ENCODE measurements around the gene STK32C.

Gene STK32C

DNA sequence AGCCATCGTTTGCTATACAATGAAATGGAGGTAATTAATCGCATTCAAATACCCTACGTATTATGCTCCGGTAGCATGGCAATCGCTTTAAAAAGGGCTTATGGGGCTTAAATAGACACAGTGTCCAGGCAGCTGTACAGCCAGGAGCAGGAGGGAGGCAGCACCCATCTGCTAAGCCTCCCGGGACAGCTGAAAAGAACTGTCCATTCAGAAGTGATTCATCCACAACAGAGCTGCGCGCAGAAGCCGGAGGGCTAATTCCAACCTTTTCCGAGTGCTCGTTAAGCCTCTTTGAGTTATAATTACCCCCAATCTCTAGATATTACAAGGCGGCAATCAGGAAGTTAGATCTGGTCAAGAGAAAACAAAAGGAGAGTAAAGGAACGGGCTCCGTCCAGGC is 62.7 kb downstream of the STK32C start:
- H3K4me3 ChIP-seq (ENCODE audit: low read length), result no peak overlapping the region
- 95% methylated on average over 14 of the region's 14 CpGs for WGBS
- H3K4me1 ChIP-seq (ENCODE audit: insufficient read depth, low read length), result no peaks in the 10 kb centered on the region
- H3K9me3 ChIP-seq (ENCODE audit: insufficient read depth, low read depth, low read length), result no peaks in the 10 kb centered on the region
- H3K27me3 ChIP-seq (ENCODE audit: insufficient read depth, low read length), result no peaks in the 10 kb centered on the region
- H3K27ac ChIP-seq (ENCODE audit: low read depth, low read length), result no peak overlapping the region
- H3K9ac ChIP-seq (ENCODE audit: low read depth, low read length), result no peak overlapping the region
- H3K36me3 ChIP-seq (ENCODE audit: insufficient read depth, low read length), result no peaks in the 10 kb centered on the region

DNA sequence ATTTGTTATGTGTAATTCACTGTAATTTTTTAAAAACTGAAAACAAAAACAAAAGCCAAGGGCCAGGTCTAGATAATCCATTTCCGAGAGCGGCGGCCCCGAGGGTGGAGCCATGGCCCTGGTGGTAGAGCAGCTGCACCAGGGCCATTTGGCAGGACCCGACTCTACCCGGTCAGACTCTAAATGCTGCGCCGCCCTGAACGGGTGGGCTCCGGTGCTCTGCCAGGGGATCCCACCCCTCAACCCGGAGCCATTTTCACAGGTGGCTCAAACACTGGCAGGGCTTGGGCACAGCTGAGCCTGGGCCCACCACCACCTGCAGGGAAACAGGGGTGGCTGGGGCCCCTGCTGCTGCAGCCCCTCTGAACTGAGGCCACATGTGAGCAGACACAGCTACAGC is 64.1 kb downstream of the STK32C start:
- Histone ChIP-seq H3K27me3 (ENCODE audit: insufficient read depth, low read length) (no peaks in the 10 kb centered on the region), H3K4me1 (ENCODE audit: insufficient read depth, low read length) (no peaks in the 10 kb centered on the region), H3K36me3 (ENCODE audit: insufficient read depth, low read length) (no peaks in the 10 kb centered on the region), H3K9me3 (ENCODE audit: insufficient read depth, low read depth, low read length) (no peaks in the 10 kb centered on the region), H3K27ac (ENCODE audit: low read depth, low read length) (no peak overlapping the region), H3K4me3 (ENCODE audit: low read length) (no peak overlapping the region), H3K9ac (ENCODE audit: low read depth, low read length) (no peak overlapping the region)
- 92% methylated on average over 11 of the region's 11 CpGs for WGBS

DNA sequence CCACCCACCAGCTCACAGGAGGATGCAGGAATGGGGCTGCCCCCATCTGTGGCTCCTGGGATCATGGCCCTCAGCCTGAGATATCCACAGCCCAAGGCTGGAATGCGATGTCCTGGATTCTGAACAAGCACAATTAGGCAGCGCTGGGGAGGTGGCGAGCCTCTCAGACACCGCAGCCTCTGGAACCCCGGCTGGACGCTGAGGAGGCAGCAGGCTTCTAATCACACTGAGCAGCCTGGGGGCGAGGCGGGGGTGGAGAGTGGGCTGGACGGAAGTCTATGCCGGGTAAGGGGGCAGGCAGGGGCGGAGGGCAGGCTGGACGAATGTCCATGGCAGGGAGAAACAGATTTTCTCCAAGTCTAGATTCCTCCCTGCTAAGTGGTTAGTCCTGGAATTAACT is 64.6 kb downstream of the STK32C start:
- WGBS, result 90% methylated on average over 12 of the region's 12 CpGs
- Histone ChIP-seq H3K9ac (ENCODE audit: low read depth, low read length) (no peak overlapping the region), H3K4me1 (ENCODE audit: insufficient read depth, low read length) (no peaks in the 10 kb centered on the region), H3K27me3 (ENCODE audit: insufficient read depth, low read length) (no peaks in the 10 kb centered on the region), H3K4me3 (ENCODE audit: low read length) (no peak overlapping the region), H3K36me3 (ENCODE audit: insufficient read depth, low read length) (no peaks in the 10 kb centered on the region), H3K9me3 (ENCODE audit: insufficient read depth, low read depth, low read length) (no peaks in the 10 kb centered on the region), H3K27ac (ENCODE audit: low read depth, low read length) (no peak overlapping the region)

DNA sequence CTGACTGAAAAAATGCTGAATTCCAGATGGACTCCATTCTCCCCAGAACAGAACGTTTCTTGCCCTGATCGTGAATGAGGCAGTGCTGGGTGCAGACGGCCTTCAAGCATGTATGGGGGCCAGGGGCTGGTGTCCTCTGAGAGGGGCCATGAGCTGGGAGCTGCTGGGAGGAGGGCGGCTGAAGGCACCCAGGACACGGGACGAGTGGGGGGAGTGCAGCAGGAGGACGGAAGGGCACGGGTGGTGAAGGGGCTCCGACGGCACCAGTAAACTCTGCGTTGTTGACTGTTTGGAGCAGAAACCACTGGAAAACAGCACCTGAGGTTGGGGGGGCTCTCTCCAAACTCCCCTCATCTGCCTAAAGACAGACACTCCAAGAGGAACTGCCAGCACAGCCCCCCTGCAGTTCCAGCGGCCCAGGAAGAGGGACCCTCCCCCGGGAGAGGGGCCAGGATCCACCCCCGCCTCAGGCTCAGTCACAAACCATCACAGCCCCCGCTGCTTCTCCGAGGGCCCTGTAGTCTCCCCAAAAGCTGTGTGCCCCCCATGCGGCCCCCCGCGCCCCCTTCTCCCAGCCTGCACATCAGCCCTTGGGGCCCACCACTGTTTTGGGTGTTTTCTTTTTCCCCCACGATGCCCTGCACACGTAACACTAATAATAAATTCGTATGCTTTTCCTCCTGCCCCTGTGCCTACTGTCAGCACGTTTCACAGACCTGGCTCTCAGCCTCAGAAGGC is 65.5 kb downstream of the STK32C start:
- Histone ChIP-seq H3K4me3 (ENCODE audit: low read length) (no peak overlapping the region), H3K27me3 (ENCODE audit: insufficient read depth, low read length) (no peaks in the 10 kb centered on the region), H3K9me3 (ENCODE audit: insufficient read depth, low read depth, low read length) (no peaks in the 10 kb centered on the region), H3K36me3 (ENCODE audit: insufficient read depth, low read length) (no peaks in the 10 kb centered on the region), H3K27ac (ENCODE audit: low read depth, low read length) (no peak overlapping the region), H3K4me1 (ENCODE audit: insufficient read depth, low read length) (0 out of 2 replicates have a peak, but pooled peaks cover 4% of the 10 kb centered on the region), H3K9ac (ENCODE audit: low read depth, low read length) (no peak overlapping the region; the same call in 1 of the 2 replicates)
- 85% methylated on average over 23 of the region's 23 CpGs for WGBS

DNA sequence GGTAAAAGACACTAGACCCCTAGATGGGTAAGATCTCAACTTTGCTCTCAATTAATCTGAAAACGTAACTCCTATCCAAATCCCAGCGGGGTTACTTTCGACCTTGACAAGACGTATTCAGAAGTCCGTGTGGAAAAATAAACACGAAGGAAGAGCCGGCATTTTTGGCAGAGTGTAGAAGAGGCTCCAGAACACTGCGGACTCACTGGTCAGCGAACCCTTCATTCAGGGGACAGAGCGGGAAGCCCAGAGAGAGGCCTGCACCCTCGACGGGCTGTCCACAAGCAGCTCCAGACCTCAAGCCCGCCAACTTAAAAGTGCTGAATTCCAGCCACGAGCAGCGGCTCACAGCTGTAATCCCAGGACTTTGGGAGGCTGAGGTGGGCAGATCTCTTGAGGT is 66.3 kb downstream of the STK32C start:
- Histone ChIP-seq H3K4me3 (ENCODE audit: low read length) (no peak overlapping the region), H3K4me1 (ENCODE audit: insufficient read depth, low read length) (0 out of 2 replicates have a peak, but pooled peaks cover 4% of the 10 kb centered on the region), H3K36me3 (ENCODE audit: insufficient read depth, low read length) (no peaks in the 10 kb centered on the region), H3K9ac (ENCODE audit: low read depth, low read length) (no peak overlapping the region), H3K27ac (ENCODE audit: low read depth, low read length) (no peak overlapping the region), H3K27me3 (ENCODE audit: insufficient read depth, low read length) (no peaks in the 10 kb centered on the region), H3K9me3 (ENCODE audit: insufficient read depth, low read depth, low read length) (no peaks in the 10 kb centered on the region)
- 90% methylated on average over 15 of the region's 15 CpGs for WGBS

DNA sequence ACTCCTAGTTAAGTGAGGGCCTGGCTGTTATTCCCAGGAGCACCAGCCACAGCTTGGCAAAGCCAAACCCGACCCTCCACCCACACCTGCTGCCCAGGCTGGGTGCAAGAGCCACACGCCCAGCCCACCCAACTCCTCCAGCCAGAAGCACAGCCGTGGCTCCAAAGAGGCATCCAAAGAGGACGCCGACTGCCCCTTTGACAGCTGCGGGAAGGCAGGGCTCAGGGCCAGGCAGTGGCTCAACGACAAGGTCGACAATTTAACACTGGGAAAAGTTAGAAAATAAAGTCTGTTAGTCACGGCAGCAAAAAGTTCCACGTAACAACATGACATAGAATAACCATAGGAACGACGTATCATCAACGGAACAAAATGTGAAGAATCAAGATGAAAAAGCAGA is 66.7 kb downstream of the STK32C start:
- no peak overlapping the region for H3K4me3 ChIP-seq (ENCODE audit: low read length)
- no peaks in the 10 kb centered on the region for H3K36me3 ChIP-seq (ENCODE audit: insufficient read depth, low read length)
- no peaks in the 10 kb centered on the region for H3K27me3 ChIP-seq (ENCODE audit: insufficient read depth, low read length)
- no peak overlapping the region for H3K9ac ChIP-seq (ENCODE audit: low read depth, low read length)
- no peak overlapping the region for H3K27ac ChIP-seq (ENCODE audit: low read depth, low read length)
- H3K9me3 ChIP-seq (ENCODE audit: insufficient read depth, low read depth, low read length), result no peaks in the 10 kb centered on the region
- WGBS, result 93% methylated on average over 13 of the region's 13 CpGs
- H3K4me1 ChIP-seq (ENCODE audit: insufficient read depth, low read length), result 0 out of 2 replicates have a peak, but pooled peaks cover 4% of the 10 kb centered on the region

DNA sequence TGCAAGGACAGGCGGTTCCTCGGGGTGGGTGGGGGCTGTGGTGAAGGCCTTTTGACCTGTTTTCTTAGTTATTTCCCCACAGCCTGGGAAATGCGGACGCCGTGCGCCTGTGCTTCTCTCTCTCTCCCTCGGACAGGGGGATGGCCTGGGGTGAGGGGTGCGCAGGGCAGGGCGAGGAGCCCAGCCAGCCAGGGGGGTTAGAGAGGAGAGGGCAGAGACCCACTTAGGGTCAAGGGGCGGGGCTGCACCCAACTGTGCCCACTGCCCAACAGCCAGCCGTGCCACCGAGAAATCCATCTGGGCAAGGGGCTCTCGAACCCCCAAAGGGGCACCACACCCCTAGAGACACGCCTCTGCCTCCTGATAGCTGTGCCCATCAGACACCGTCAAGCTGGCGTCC is 67.2 kb downstream of the STK32C start:
- no peaks in the 10 kb centered on the region for H3K27me3 ChIP-seq (ENCODE audit: insufficient read depth, low read length)
- H3K9me3 ChIP-seq (ENCODE audit: insufficient read depth, low read depth, low read length), result no peaks in the 10 kb centered on the region
- no peaks in the 10 kb centered on the region for H3K36me3 ChIP-seq (ENCODE audit: insufficient read depth, low read length)
- no peak overlapping the region for H3K9ac ChIP-seq (ENCODE audit: low read depth, low read length)
- H3K4me3 ChIP-seq (ENCODE audit: low read length), result no peak overlapping the region
- no peak overlapping the region for H3K27ac ChIP-seq (ENCODE audit: low read depth, low read length)
- WGBS, result 96% methylated on average over 16 of the region's 16 CpGs
- 0 out of 2 replicates have a peak, but pooled peaks cover 4% of the 10 kb centered on the region for H3K4me1 ChIP-seq (ENCODE audit: insufficient read depth, low read length)

DNA sequence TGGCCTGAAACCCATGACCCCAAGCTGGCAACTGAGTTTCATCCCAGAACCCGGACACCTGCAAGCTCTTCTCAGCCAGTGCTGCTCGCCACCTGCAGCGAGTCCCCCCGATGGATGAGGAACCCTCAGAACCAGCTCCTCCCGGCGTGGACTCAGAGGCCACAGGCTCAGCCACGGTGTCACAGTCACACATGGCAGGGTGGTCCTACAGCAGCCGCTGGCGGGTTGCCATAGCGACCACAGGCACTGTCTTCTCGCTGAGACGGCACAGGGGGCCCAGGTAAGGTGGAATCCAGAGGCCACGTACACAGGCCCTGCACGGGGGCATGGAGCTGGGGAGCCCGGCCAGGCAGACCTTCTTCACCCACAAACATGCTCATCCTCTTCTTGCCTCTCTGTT is 67.6 kb downstream of the STK32C start:
- no peaks in the 10 kb centered on the region for H3K27me3 ChIP-seq (ENCODE audit: insufficient read depth, low read length)
- H3K4me3 ChIP-seq (ENCODE audit: low read length), result no peak overlapping the region
- WGBS, result 93% methylated on average over 15 of the region's 15 CpGs
- 0 out of 2 replicates have a peak, but pooled peaks cover 4% of the 10 kb centered on the region for H3K4me1 ChIP-seq (ENCODE audit: insufficient read depth, low read length)
- H3K27ac ChIP-seq (ENCODE audit: low read depth, low read length), result no peak overlapping the region
- H3K9me3 ChIP-seq (ENCODE audit: insufficient read depth, low read depth, low read length), result no peaks in the 10 kb centered on the region
- no peak overlapping the region for H3K9ac ChIP-seq (ENCODE audit: low read depth, low read length)
- H3K36me3 ChIP-seq (ENCODE audit: insufficient read depth, low read length), result no peaks in the 10 kb centered on the region

DNA sequence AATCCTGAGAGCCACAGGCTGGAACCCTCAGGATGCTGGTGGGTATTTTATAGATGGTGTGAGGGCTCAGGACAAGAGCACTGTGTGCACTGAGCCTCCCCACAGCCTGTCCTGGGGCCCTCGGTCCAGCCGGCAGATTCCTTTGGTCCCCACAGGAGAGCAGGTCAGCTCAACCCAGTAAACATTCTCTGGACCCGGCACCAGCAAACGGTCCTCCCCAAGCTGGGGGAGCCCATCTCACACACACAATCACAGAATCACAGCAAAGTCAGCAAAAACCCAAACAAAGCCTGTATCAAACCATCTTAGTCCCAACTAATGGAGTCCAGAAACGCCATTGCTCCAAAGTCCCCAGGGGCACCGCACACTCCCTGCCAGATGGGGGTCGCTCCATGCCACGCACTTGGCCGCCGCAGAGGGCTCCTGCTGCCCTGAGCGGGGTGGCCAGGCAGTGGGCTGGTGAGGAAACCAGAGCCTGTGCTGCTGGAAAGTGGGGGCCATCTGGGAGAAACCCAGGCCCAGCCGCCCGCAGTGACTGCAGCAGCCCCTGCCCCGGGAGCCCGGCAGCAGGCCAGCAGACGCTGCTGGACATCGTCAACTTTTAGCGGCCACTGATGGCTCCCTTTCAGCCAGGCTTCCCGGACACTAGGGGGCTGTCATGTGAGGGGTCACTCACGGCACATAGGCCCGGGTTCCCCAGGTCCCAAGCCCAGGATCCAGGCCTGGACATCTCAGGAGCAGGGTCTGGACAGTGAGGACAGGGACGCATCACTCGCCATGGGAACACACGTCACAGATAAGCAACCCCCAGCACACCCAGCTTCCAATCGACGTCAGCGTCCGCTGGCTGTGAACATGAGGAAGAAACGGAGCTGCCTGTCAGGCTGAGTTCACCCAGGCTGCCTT is 68.4 kb downstream of the STK32C start:
- Histone ChIP-seq H3K9ac (ENCODE audit: low read depth, low read length) (no peak overlapping the region), H3K4me3 (ENCODE audit: low read length) (no peak overlapping the region), H3K36me3 (ENCODE audit: insufficient read depth, low read length) (no peaks in the 10 kb centered on the region), H3K27ac (ENCODE audit: low read depth, low read length) (no peak overlapping the region), H3K27me3 (ENCODE audit: insufficient read depth, low read length) (no peaks in the 10 kb centered on the region), H3K9me3 (ENCODE audit: insufficient read depth, low read depth, low read length) (no peaks in the 10 kb centered on the region), H3K4me1 (ENCODE audit: insufficient read depth, low read length) (0 out of 2 replicates have a peak, but pooled peaks cover 4% of the 10 kb centered on the region)
- WGBS, result 89% methylated on average over 29 of the region's 29 CpGs

DNA sequence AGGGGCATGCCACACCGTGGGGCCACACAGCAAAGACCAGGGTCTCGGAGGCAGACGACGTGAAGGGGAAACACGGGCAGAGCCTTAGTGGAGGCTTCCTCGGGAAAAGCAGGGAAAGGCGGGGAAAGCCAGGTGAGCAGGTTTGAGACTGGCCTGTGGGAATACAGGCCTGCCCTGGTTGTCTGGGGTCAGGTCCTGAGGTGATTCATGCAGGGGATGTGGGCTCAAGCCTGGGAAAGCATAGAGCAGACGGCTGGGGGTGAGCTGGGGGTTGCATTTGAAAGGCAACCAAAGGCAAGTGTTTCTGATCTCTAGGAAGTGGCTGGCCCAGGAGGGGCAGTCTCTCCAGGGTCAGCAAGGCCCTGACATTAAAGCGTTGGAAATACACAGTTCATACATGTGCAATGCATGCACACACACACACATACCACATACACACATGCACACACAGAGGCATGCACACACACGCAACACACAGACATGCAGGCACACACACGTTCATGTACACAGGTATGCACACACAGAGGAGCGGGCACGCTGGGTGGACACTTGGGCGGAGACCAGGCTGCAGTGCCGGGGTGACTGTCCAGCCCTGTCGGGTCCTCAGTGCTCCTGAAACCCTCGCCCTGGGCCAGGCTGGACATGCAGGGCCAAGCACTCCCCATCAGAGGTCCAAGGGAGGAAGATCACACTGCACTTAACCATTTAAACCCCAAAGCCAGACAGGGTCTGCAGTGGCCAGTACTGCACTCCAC is 69.2 kb downstream of the STK32C start:
- H3K27ac ChIP-seq (ENCODE audit: low read depth, low read length), result no peak overlapping the region
- H3K27me3 ChIP-seq (ENCODE audit: insufficient read depth, low read length), result no peaks in the 10 kb centered on the region
- no peaks in the 10 kb centered on the region for H3K9me3 ChIP-seq (ENCODE audit: insufficient read depth, low read depth, low read length)
- 88% methylated on average over 17 of the region's 17 CpGs for WGBS
- no peak overlapping the region for H3K4me3 ChIP-seq (ENCODE audit: low read length)
- H3K36me3 ChIP-seq (ENCODE audit: insufficient read depth, low read length), result no peaks in the 10 kb centered on the region
- 0 out of 2 replicates have a peak, but pooled peaks cover 4% of the 10 kb centered on the region for H3K4me1 ChIP-seq (ENCODE audit: insufficient read depth, low read length)
- no peak overlapping the region for H3K9ac ChIP-seq (ENCODE audit: low read depth, low read length)

DNA sequence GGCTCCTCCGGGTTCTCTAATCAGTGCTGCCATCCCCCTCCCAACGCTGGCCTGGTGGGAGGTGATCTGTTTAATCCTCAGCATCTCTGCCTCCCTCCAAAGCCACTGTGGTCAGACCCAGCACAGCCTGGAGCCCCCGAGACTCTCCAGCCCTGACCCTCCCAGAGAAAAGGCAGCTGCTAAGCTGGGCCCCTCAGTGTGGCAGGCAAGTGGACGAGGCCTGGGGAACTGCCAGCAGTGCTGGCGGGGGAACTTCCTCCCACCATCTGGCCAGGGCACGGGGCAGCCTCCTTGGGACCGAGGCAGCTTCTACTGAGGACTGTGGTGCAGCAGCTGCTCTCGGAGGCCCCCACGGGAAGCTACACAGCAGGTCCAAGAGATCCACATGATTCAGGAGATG is 69.9 kb downstream of the STK32C start:
- H3K27me3 ChIP-seq (ENCODE audit: insufficient read depth, low read length), result no peaks in the 10 kb centered on the region
- no peaks in the 10 kb centered on the region for H3K9me3 ChIP-seq (ENCODE audit: insufficient read depth, low read depth, low read length)
- H3K36me3 ChIP-seq (ENCODE audit: insufficient read depth, low read length), result no peaks in the 10 kb centered on the region
- no peak overlapping the region for H3K27ac ChIP-seq (ENCODE audit: low read depth, low read length)
- H3K9ac ChIP-seq (ENCODE audit: low read depth, low read length), result no peak overlapping the region
- H3K4me1 ChIP-seq (ENCODE audit: insufficient read depth, low read length), result 0 out of 2 replicates have a peak, but pooled peaks cover 4% of the 10 kb centered on the region
- H3K4me3 ChIP-seq (ENCODE audit: low read length), result no peak overlapping the region
- WGBS, result 71% methylated on average over 9 of the region's 9 CpGs
